T47D (cell line): ENCODE results near the gene PROSER1.

Experiments used
- DNase-seq, 2 experiments: peaks; one replicate each; pipeline versions ENCODE4 v3.0.0 to v3.0.0-alpha.2; 2011 to 2012; ENCODE audit warnings: low read depth in 1 of 2, low spot score in 1 of 2
- JUND ChIP-seq: IDR thresholded peaks from 2 replicates; pipeline ENCODE4 v1.6.1; 2012; ENCODE audit warnings: low read depth
- in situ Hi-C: cut with HindIII; loops from 2 replicates; pipeline ENCODE4 v1.10.0; 2016; ENCODE audit warnings: low sequenced_read_pairs, low pct_unique_long_range_greater_than_20kb

PROSER1 gene

DNA sequence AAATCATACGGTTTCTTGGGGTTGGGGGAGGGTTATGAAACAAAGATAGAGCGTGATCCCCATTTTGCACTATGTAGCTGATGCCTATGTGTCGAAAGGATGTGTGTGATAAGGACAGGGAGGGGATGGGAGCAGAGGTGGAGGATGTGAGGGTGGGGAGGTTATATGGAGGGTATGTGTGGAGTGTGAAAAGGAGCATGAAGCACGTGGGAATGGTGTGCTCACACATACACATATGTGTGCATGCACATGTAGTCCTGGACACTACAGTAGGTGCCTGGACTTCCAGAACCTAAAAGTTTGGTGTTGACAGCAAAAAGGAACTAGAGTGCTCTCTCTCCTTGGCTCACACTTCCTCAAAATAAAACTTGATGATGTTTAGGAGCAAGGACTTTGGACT is 72.6 kb downstream of the PROSER1 start:
- in situ Hi-C loops: no loop called here
- DNase-seq: no peak
- TF ChIP-seq JUND: no peak

DNA sequence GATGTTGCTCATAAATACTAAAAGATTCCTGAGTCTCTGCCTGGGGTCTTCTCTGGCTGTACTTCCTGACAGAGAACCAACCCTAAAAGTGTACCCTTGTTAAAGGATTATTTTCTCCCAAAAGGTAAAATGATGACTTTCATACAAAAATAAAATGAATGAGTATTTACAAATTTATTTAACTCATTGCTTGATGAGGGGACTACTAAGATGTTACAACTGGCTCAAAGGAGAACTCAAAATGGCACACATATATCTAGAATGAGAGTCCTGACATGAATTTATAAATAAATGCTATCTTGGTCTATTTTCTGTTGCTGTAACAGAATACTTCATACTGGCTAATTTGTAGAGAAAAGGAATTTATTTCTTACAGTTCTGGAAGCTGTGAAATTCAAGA is 77.7 kb downstream of the PROSER1 start:
- no peak for TF ChIP-seq JUND
- in situ Hi-C loops: no loop called here
- no peak for DNase-seq
